Neural cell (in vitro differentiated cells): ENCODE data around the gene HIPK2. TPM values are rescaled to one million over a fixed set of nuclear protein-coding genes. Genes with fewer than 3 reads are reported as not detected.

ENCODE experiments used
- H2AFZ ChIP-seq: fragments of 200-600, 300-800 bp; sonication (generic), shearing (Covaris generic); 2 replicates; pipeline ENCODE4 v1.6.0; 2014; ENCODE audit warnings: low read depth, mild to moderate bottlenecking, antibody characterized with exemption, low read length, moderate library complexity
- H3F3A ChIP-seq: fragments of 200-600 bp; shearing (Covaris generic); 2 replicates; pipeline ENCODE4 v1.6.1; 2016; ENCODE audit warnings: mild to moderate bottlenecking, moderate library complexity, mixed read lengths, antibody characterized with exemption, low read length; ENCODE audit not compliant: insufficient read depth, poor library complexity, severe bottlenecking
- H3K27ac ChIP-seq: fragments of 200-600, 300-800 bp; sonication (generic), shearing (Covaris generic); 2 replicates; pipeline ENCODE4 v1.5.1; 2014; ENCODE audit warnings: mild to moderate bottlenecking, low read length, moderate library complexity
- H3K27me3 ChIP-seq: fragments of 300-800, 200-600 bp; sonication (generic), shearing (Covaris generic); 2 replicates; pipeline ENCODE4 v1.6.0; 2014; ENCODE audit warnings: mild to moderate bottlenecking, low read depth, low read length, moderate library complexity; ENCODE audit not compliant: insufficient read depth
- H3K36me3 ChIP-seq: fragments of 300-800, 200-600 bp; sonication (generic), shearing (Covaris generic); 2 replicates; pipeline ENCODE4 v1.5.1; 2014; ENCODE audit warnings: mild to moderate bottlenecking, antibody characterized with exemption, low read length, moderate library complexity; ENCODE audit not compliant: insufficient read depth
- H3K4me2 ChIP-seq: fragments of 300-800, 200-600 bp; sonication (generic), shearing (Covaris generic); 2 replicates; pipeline ENCODE4 v1.6.0; 2014; ENCODE audit warnings: mild to moderate bottlenecking, low read length
- H3K4me3 ChIP-seq: fragments of 300-800, 200-600 bp; sonication (generic), shearing (Covaris generic); 2 replicates; pipeline ENCODE4 v1.5.1; 2014; ENCODE audit warnings: mild to moderate bottlenecking, low read length, moderate library complexity
- H3K79me2 ChIP-seq: fragments of 200-600 bp; shearing (Covaris generic); replicated peaks from 2 replicates; pipeline ENCODE4 v1.6.0; 2014; ENCODE audit warnings: mild to moderate bottlenecking, low read length, moderate library complexity; ENCODE audit not compliant: insufficient read depth
- H3K9ac ChIP-seq: fragments of 300-800, 200-600 bp; sonication (generic), shearing (Covaris generic); 2 replicates; pipeline ENCODE4 v1.6.1; 2016; ENCODE audit warnings: mild to moderate bottlenecking, low read length, mixed read lengths
- H3K9me2 ChIP-seq: fragments of 200-600 bp; shearing (Covaris generic); 2 replicates; pipeline ENCODE4 v1.6.1; 2016; ENCODE audit warnings: mild to moderate bottlenecking, low read length, mixed read lengths; ENCODE audit not compliant: insufficient read depth
- H3K9me3 ChIP-seq: fragments of 200-600, 300-800 bp; sonication (generic), shearing (Covaris generic); 2 replicates; pipeline ENCODE4 v1.6.1; 2016; ENCODE audit warnings: mild to moderate bottlenecking, mixed run types, low read length, moderate library complexity, mixed read lengths
- H4K20me1 ChIP-seq: fragments of 200-600 bp; shearing (Covaris generic); 2 replicates; pipeline ENCODE4 v1.6.1; 2016; ENCODE audit warnings: mild to moderate bottlenecking, mixed run types; ENCODE audit not compliant: insufficient read depth
- EP300 ChIP-seq: fragments of 450-650 bp; conservative IDR thresholded peaks from 2 replicates; pipeline ENCODE4 v1.6.1; 2014; ENCODE audit warnings: antibody characterized with exemption, mild to moderate bottlenecking, moderate library complexity; ENCODE audit not compliant: poor library complexity, severe bottlenecking
- EZH2 ChIP-seq: fragments of 200-600, 300-800 bp; shearing (Covaris generic), sonication (generic); IDR thresholded peaks from 2 replicates; pipeline ENCODE4 v1.6.1; 2014; ENCODE audit warnings: antibody characterized with exemption, low read length, borderline replicate concordance, mild to moderate bottlenecking; ENCODE audit not compliant: insufficient read depth, poor library complexity, severe bottlenecking
- MXI1 ChIP-seq: fragments of 450-650 bp; conservative IDR thresholded peaks from 2 replicates; pipeline ENCODE4 v1.6.1; 2014; ENCODE audit warnings: antibody characterized with exemption, mild to moderate bottlenecking; ENCODE audit not compliant: poor library complexity, severe bottlenecking
- POLR2AphosphoS5 ChIP-seq: IDR thresholded peaks from 2 replicates; pipeline ENCODE4 v1.6.1; 2012
- RAD21 ChIP-seq: fragments of 450-650 bp; conservative IDR thresholded peaks from 2 replicates; pipeline ENCODE4 v1.6.1; 2014; ENCODE audit warnings: antibody characterized with exemption, mild to moderate bottlenecking, moderate library complexity
- SMC3 ChIP-seq: fragments of 450-650 bp; conservative IDR thresholded peaks from 2 replicates; pipeline ENCODE4 v1.6.1; 2014; ENCODE audit warnings: antibody characterized with exemption, mild to moderate bottlenecking, moderate library complexity; ENCODE audit not compliant: poor library complexity
- TAF1 ChIP-seq: IDR thresholded peaks from 2 replicates; pipeline ENCODE4 v1.6.1; 2012; ENCODE audit warnings: low read depth
- polyA plus RNA-seq: library from polyadenylated mRNA; depleted of rRNA; stranded (reverse); fragments of >200 nt; gene quantifications from 2 replicates; pipeline ENCODE4 v1.2.3, GENCODE V29; 2014
- TF ChIP-seq, protein P1 (sequence below): IDR thresholded peaks from 2 replicates; pipeline ENCODE4 v1.6.1; 2012; ENCODE audit warnings: borderline replicate concordance
- TF ChIP-seq, protein P2 (sequence below): fragments of 450-650 bp; IDR thresholded peaks from 2 replicates; pipeline ENCODE4 v1.5.1; 2014; ENCODE audit warnings: antibody characterized with exemption, mild to moderate bottlenecking, moderate library complexity; ENCODE audit not compliant: poor library complexity, severe bottlenecking

HIPK2 gene
- polyA plus RNA-seq, 1 donor from 2014 or later: 8.5 TPM

DNA sequence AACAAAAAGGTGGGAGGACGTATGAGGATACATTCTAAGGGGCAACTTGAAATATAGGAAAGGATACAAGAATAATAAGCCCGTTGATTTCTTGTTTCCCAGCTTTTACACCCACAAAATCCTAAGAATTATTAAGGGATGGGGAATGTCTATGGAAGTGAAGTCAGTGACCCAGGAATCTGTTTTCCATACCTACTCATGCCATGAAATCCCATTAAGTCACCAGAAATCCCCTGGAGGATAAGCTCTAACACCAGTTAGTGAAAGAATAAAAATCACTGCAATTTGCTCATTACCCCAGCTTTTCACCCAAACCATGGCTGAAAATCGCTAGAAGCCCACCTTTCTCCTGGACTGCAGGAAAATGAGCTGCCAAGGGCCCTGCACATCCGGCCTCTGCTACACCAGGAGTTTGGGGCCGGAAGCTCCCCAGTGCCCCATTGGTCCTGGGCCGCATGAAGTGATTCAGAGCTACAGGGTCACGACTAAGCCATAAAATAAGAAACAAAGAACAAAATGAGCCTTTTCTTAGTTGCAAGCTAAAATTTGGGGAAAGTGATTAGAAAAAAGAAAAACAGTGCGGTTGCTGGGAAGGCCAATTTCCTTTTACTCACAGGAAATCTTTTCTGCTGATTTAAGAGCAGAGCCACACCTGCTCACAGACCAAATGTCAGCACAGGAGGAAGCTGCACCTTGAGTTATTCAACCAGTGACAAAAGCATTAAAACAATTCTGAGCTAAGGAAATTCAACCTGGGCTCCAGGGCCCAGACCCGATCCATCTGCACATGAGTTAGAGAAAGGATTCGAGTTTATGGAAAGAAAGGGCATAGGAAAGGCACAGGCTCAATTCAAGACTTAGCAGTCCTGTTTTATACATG, 40.3 kb downstream of the HIPK2 start:
- Histone ChIP-seq H3K4me3 (no peak overlapping the region), H3F3A (no peaks in the 10 kb centered on the region), H3K27ac (no peak overlapping the region), H2AFZ (no peak overlapping the region), H3K27me3 (no peaks in the 10 kb centered on the region), H3K36me3 (no peaks in the 10 kb centered on the region), H3K79me2 (peaks cover 27% of the 10 kb centered on the region), H4K20me1 (no peaks in the 10 kb centered on the region), H3K9me2 (no peaks in the 10 kb centered on the region), H3K9ac (no peak overlapping the region), H3K9me3 (no peaks in the 10 kb centered on the region), H3K4me2 (no peak overlapping the region)
- TF ChIP-seq, protein P1, sequence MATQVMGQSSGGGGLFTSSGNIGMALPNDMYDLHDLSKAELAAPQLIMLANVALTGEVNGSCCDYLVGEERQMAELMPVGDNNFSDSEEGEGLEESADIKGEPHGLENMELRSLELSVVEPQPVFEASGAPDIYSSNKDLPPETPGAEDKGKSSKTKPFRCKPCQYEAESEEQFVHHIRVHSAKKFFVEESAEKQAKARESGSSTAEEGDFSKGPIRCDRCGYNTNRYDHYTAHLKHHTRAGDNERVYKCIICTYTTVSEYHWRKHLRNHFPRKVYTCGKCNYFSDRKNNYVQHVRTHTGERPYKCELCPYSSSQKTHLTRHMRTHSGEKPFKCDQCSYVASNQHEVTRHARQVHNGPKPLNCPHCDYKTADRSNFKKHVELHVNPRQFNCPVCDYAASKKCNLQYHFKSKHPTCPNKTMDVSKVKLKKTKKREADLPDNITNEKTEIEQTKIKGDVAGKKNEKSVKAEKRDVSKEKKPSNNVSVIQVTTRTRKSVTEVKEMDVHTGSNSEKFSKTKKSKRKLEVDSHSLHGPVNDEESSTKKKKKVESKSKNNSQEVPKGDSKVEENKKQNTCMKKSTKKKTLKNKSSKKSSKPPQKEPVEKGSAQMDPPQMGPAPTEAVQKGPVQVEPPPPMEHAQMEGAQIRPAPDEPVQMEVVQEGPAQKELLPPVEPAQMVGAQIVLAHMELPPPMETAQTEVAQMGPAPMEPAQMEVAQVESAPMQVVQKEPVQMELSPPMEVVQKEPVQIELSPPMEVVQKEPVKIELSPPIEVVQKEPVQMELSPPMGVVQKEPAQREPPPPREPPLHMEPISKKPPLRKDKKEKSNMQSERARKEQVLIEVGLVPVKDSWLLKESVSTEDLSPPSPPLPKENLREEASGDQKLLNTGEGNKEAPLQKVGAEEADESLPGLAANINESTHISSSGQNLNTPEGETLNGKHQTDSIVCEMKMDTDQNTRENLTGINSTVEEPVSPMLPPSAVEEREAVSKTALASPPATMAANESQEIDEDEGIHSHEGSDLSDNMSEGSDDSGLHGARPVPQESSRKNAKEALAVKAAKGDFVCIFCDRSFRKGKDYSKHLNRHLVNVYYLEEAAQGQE: no peak
- TF ChIP-seq SMC3: no peak
- no peak for TF ChIP-seq EZH2
- no peak for TF ChIP-seq POLR2AphosphoS5
- TF ChIP-seq TAF1: no peak
- TF ChIP-seq EP300: no peak
- TF ChIP-seq, protein P2, sequence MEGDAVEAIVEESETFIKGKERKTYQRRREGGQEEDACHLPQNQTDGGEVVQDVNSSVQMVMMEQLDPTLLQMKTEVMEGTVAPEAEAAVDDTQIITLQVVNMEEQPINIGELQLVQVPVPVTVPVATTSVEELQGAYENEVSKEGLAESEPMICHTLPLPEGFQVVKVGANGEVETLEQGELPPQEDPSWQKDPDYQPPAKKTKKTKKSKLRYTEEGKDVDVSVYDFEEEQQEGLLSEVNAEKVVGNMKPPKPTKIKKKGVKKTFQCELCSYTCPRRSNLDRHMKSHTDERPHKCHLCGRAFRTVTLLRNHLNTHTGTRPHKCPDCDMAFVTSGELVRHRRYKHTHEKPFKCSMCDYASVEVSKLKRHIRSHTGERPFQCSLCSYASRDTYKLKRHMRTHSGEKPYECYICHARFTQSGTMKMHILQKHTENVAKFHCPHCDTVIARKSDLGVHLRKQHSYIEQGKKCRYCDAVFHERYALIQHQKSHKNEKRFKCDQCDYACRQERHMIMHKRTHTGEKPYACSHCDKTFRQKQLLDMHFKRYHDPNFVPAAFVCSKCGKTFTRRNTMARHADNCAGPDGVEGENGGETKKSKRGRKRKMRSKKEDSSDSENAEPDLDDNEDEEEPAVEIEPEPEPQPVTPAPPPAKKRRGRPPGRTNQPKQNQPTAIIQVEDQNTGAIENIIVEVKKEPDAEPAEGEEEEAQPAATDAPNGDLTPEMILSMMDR: no peak
- TF ChIP-seq RAD21: no peak
- no peak for TF ChIP-seq MXI1

DNA sequence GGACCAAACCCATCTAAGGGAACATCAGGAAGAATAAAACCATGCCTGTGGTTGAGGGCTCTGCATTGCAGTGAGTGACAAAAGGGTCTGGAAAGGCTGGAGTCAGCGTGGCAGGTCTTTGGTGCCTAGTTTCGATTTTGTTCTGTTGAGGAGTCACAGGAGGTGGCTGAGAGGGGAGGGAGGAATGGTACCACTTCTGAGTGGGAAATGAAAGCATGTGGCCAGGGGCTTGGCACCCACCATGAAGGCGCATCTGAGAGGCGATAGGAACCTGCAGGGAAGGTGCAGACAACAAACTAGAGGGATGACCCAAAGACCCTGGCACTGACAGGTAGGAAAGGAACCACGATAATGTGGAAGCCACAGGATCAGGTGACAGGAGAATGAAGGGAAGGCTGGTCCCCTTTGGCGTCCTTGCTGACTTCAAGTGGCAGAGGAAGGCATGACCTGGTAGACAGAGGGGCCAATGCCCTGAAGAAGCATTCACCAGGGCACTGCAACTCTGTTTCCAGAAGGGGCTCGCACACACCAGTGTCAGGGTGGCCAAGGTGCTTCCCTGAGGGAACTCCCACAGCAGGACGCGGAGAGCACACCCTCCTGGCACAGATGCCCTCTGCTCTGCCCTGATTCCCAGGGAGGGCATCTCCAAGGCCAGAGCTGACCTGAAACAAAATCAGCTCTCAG, 41.7 kb downstream of the HIPK2 start:
- H4K20me1 ChIP-seq: no peaks in the 10 kb centered on the region
- peaks cover 30% of the 10 kb centered on the region for H3K79me2 ChIP-seq
- no peak overlapping the region for H3K4me3 ChIP-seq
- no peaks in the 10 kb centered on the region for H3K9me2 ChIP-seq
- H3K27ac ChIP-seq: no peak overlapping the region
- H3K27me3 ChIP-seq: no peaks in the 10 kb centered on the region
- H3F3A ChIP-seq: no peaks in the 10 kb centered on the region
- TF ChIP-seq RAD21: no peak
- TF ChIP-seq EZH2: no peak
- TF ChIP-seq EP300: no peak
- TF ChIP-seq POLR2AphosphoS5: no peak
- no peak for TF ChIP-seq MXI1
- TF ChIP-seq, protein P1: no peak
- TF ChIP-seq, protein P2: no peak
- TF ChIP-seq TAF1: no peak
- TF ChIP-seq SMC3: no peak
- H3K36me3 ChIP-seq: no peaks in the 10 kb centered on the region
- no peak overlapping the region for H2AFZ ChIP-seq
- H3K9me3 ChIP-seq: no peaks in the 10 kb centered on the region
- H3K4me2 ChIP-seq: no peak overlapping the region
- no peak overlapping the region for H3K9ac ChIP-seq
